Measurements from ENCODE around the gene CCDC12.

CCDC12 gene

GRCh38 chr3:46907960-46908293 lies 68.6 kb downstream of the CCDC12 start:
- H3K9me3 Mint-ChIP-seq = no peaks in the 10 kb centered on the region
- H3K4me3 Mint-ChIP-seq = no peak overlapping the region
- H3K4me1 Mint-ChIP-seq (ENCODE audit: low read depth) = peaks cover 3% of the 10 kb centered on the region
- H3K27ac Mint-ChIP-seq = no peak overlapping the region
- no peaks in the 10 kb centered on the region for H3K27me3 Mint-ChIP-seq (ENCODE audit: low read depth)
- peaks cover 2% of the 10 kb centered on the region for H3K36me3 Mint-ChIP-seq (ENCODE audit: low read depth)

- Mint-ChIP-seq H3K4me3 (no peak overlapping the region), H3K27ac (no peak overlapping the region), H3K36me3 (ENCODE audit: low read depth) (peaks cover under 1% of the 10 kb centered on the region), H3K9me3 (no peaks in the 10 kb centered on the region), H3K4me1 (ENCODE audit: low read depth) (peaks cover 3% of the 10 kb centered on the region), H3K27me3 (ENCODE audit: low read depth) (no peaks in the 10 kb centered on the region)
Measured at GRCh38 chr3:46907271-46907670, 69.3 kb downstream of the CCDC12 start.

GRCh38 chr3:46906471-46907058 lies 70.0 kb downstream of the CCDC12 start:
- Mint-ChIP-seq H3K27me3 (ENCODE audit: low read depth) (no peaks in the 10 kb centered on the region), H3K9me3 (no peaks in the 10 kb centered on the region), H3K4me1 (ENCODE audit: low read depth) (peaks cover 3% of the 10 kb centered on the region), H3K4me3 (no peak overlapping the region), H3K27ac (no peak overlapping the region), H3K36me3 (ENCODE audit: low read depth) (no peaks in the 10 kb centered on the region)

GRCh38 chr3:46905661-46906451 lies 70.7 kb downstream of the CCDC12 start:
- Mint-ChIP-seq H3K27ac (no peak overlapping the region), H3K4me3 (no peak overlapping the region)

GRCh38 chr3:46905213-46905560 lies 71.4 kb downstream of the CCDC12 start:
- no peaks in the 10 kb centered on the region for H3K9me3 Mint-ChIP-seq
- peaks cover 3% of the 10 kb centered on the region for H3K4me1 Mint-ChIP-seq (ENCODE audit: low read depth)
- no peaks in the 10 kb centered on the region for H3K36me3 Mint-ChIP-seq (ENCODE audit: low read depth)
- H3K27me3 Mint-ChIP-seq (ENCODE audit: low read depth) = no peaks in the 10 kb centered on the region
- H3K27ac Mint-ChIP-seq = no peak overlapping the region
- H3K4me3 Mint-ChIP-seq = no peak overlapping the region

More at GRCh38 chr3:46905661-46906451, 70.7 kb downstream of the CCDC12 start:
- H3K9me3 Mint-ChIP-seq = no peaks in the 10 kb centered on the region
- no peaks in the 10 kb centered on the region for H3K27me3 Mint-ChIP-seq (ENCODE audit: low read depth)
- peaks cover 3% of the 10 kb centered on the region for H3K4me1 Mint-ChIP-seq (ENCODE audit: low read depth)
- no peaks in the 10 kb centered on the region for H3K36me3 Mint-ChIP-seq (ENCODE audit: low read depth)

- Mint-ChIP-seq H3K9me3 (no peaks in the 10 kb centered on the region), H3K27ac (no peak overlapping the region), H3K4me3 (no peak overlapping the region), H3K27me3 (ENCODE audit: low read depth) (no peaks in the 10 kb centered on the region), H3K36me3 (ENCODE audit: low read depth) (no peaks in the 10 kb centered on the region), H3K4me1 (ENCODE audit: low read depth) (peaks cover 3% of the 10 kb centered on the region)
Measured at GRCh38 chr3:46904303-46905212, 72.0 kb downstream of the CCDC12 start.

- H3K9me3 Mint-ChIP-seq = no peaks in the 10 kb centered on the region
Measured at GRCh38 chr3:46903341-46904302, 72.9 kb downstream of the CCDC12 start.

GRCh38 chr3:46902188-46902631 lies 74.3 kb downstream of the CCDC12 start:
- Mint-ChIP-seq H3K9me3 (no peaks in the 10 kb centered on the region), H3K4me1 (ENCODE audit: low read depth) (peaks cover 2% of the 10 kb centered on the region), H3K36me3 (ENCODE audit: low read depth) (no peaks in the 10 kb centered on the region), H3K4me3 (no peak overlapping the region), H3K27ac (no peak overlapping the region), H3K27me3 (ENCODE audit: low read depth) (peaks cover 16% of the 10 kb centered on the region)

More at GRCh38 chr3:46903341-46904302, 72.9 kb downstream of the CCDC12 start:
- Mint-ChIP-seq H3K27ac (no peak overlapping the region), H3K27me3 (ENCODE audit: low read depth) (peaks cover 4% of the 10 kb centered on the region), H3K36me3 (ENCODE audit: low read depth) (no peaks in the 10 kb centered on the region), H3K4me3 (no peak overlapping the region), H3K4me1 (ENCODE audit: low read depth) (peaks cover 2% of the 10 kb centered on the region)

- H3K36me3 Mint-ChIP-seq (ENCODE audit: low read depth) = no peaks in the 10 kb centered on the region
- H3K4me3 Mint-ChIP-seq = no peak overlapping the region
- no peak overlapping the region for H3K27ac Mint-ChIP-seq
- peaks cover 16% of the 10 kb centered on the region for H3K27me3 Mint-ChIP-seq (ENCODE audit: low read depth)
- peaks cover 2% of the 10 kb centered on the region for H3K4me1 Mint-ChIP-seq (ENCODE audit: low read depth)
- H3K9me3 Mint-ChIP-seq = no peaks in the 10 kb centered on the region
Measured at GRCh38 chr3:46901591-46902187, 74.9 kb downstream of the CCDC12 start.

- H3K4me1 Mint-ChIP-seq (ENCODE audit: low read depth) = peaks cover 2% of the 10 kb centered on the region
- H3K9me3 Mint-ChIP-seq = no peaks in the 10 kb centered on the region
- no peaks in the 10 kb centered on the region for H3K36me3 Mint-ChIP-seq (ENCODE audit: low read depth)
- no peak overlapping the region for H3K27ac Mint-ChIP-seq
- peaks cover 21% of the 10 kb centered on the region for H3K27me3 Mint-ChIP-seq (ENCODE audit: low read depth)
- H3K4me3 Mint-ChIP-seq = no peak overlapping the region
Measured at GRCh38 chr3:46901061-46901460, 75.5 kb downstream of the CCDC12 start.

- H3K4me1 Mint-ChIP-seq (ENCODE audit: low read depth) = peaks cover 2% of the 10 kb centered on the region
Measured at GRCh38 chr3:46900356-46900755, 76.2 kb downstream of the CCDC12 start.

GRCh38 chr3:46900007-46900292 lies 76.6 kb downstream of the CCDC12 start:
- Mint-ChIP-seq H3K27me3 (ENCODE audit: low read depth) (peaks cover 30% of the 10 kb centered on the region), H3K4me1 (ENCODE audit: low read depth) (peaks cover 5% of the 10 kb centered on the region), H3K9me3 (no peaks in the 10 kb centered on the region), H3K4me3 (no peak overlapping the region), H3K36me3 (ENCODE audit: low read depth) (no peaks in the 10 kb centered on the region), H3K27ac (no peak overlapping the region)

More at GRCh38 chr3:46900356-46900755, 76.2 kb downstream of the CCDC12 start:
- Mint-ChIP-seq H3K9me3 (no peaks in the 10 kb centered on the region), H3K36me3 (ENCODE audit: low read depth) (no peaks in the 10 kb centered on the region), H3K4me3 (no peak overlapping the region), H3K27ac (no peak overlapping the region), H3K27me3 (ENCODE audit: low read depth) (peaks cover 26% of the 10 kb centered on the region)

GRCh38 chr3:46899151-46900006 lies 77.2 kb downstream of the CCDC12 start:
- no peaks in the 10 kb centered on the region for H3K36me3 Mint-ChIP-seq (ENCODE audit: low read depth)
- H3K9me3 Mint-ChIP-seq = no peaks in the 10 kb centered on the region
- H3K27me3 Mint-ChIP-seq (ENCODE audit: low read depth) = peaks cover 33% of the 10 kb centered on the region
- H3K27ac Mint-ChIP-seq = no peak overlapping the region
- peaks cover 5% of the 10 kb centered on the region for H3K4me1 Mint-ChIP-seq (ENCODE audit: low read depth)
- no peak overlapping the region for H3K4me3 Mint-ChIP-seq
